HG02884 (cell line): ENCODE results near the gene SLC6A17.

Source experiments
- ATAC-seq: cut with Tn5 transposase; IDR thresholded peaks from one replicate; pipeline ENCODE4 v1.9.1; 2021; ENCODE audit warnings: mild to moderate bottlenecking, moderate library complexity; ENCODE audit not compliant: unreplicated experiment

SLC6A17 gene

DNA sequence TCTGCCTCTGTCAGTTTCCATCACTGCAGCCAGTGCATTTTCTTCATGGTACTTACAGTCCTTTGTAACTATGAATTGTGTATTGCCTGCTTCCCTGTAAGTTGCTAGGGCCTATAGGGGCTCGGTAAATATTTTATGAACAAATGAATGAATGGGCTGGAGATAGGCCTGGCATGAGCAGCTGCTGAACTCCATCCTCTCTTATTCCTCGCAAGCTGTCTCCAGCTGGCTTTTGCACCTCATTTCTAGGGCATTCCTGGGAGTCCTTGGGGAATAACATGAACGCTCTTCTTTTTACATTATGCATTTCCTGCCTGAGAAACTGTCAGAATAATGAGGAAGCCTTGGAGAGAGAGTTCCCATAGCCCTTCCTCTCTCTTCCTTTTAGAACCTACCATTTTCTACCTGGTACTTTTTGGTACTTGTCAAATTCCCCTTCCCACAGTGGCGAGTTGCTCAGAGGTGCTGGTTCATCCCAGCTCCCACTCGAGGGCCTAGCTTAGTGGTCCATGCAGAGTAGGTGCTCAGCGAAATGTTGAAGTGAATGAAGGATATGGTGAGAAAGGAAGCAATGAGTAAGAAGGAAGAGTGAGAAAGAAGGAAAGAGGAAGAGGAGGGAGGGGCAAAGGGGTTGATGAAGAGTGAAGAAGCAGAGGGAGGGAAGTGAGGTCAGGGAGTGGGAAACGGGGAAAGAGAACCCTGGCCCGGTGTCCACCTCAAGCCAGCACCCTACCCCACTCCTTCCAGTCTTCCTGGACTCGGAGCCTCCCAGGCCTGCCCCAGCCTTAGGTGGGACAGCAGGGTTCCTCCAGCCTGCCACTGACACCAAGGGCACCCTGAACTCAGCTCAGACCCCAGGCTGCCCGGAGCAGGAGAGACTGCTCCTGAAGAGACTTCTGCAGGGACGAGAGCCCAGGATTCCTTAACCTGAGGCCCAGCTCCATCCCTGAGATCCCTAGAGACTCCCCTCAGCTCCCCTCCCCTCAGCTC is 89.4 kb downstream of the SLC6A17 start:
- ATAC-seq, result no peak

DNA sequence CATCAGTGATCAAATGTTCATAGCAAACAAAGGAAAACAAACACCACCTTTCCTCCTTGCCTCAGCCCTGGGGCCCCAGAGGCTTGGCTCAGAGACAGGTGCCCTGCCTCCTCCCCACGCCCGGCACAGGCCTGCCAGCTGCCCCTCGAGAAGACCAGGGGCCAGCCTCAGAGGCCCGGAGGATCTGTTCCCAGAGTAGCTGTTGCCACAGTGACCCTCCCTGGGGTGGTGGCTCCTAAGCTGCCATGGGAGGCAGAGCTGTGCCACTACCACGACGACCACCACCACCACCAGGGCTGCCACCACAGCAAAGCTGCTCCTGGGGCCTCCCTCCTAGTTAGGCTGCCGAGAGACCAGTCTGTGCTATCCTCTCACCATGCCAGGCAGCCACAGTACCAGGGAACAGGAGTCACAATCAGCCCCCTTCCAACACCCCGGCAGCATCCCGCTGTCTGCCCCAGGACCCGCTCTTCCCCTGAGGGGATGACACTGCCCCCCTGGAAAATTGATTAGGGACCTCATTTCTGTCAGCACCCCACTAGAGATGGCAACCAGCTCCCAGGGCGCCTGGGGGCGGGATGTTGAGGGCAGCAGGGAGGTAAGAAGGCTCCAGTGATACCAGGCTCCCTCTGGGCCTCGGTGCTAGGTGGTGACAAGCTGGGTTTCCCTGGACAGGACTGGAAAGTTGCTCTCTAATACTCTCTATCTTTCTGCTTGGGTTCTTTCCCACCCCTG is 90.3 kb downstream of the SLC6A17 start:
- ATAC-seq, result no peak

DNA sequence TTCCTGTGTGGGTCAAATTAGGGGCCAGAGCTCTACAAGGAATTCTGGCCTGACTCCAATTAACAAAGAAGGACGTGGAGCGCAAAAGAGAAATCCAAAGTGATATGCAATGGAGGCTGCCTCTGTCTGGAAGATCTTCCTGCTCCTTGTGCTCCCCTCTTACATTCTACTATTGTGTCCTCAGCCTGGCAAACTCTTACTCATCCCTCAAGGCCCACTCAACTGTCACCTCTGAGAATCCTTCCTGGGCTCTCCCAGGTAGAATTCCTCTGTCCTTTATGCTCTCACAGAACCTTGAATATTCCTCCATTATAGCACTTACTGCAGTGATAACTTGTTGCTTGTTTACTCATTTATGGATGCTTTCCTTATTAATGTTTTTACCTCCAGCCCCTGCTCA is 91.2 kb downstream of the SLC6A17 start:
- ATAC-seq, result no peak

DNA sequence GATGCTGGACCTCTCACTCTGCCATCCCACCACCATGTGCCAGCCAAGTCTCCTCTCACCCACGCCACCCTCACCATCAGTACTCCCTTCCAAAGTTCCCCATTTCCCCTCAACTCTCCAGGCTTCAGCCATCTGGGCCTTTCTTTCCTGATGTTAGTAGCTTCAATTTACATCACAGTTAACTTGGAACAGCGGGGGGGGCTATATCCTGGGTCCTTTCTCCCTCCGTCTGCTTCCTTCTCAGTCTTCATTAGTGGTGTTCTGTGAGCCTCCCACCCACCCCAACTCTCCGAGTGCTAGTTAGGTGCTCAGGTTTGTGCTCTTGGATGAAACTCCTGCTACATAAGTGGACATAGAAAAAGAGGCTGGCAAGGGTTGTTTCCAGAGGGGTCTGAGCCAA is 91.8 kb downstream of the SLC6A17 start:
- ATAC-seq, result no peak

- no peak for ATAC-seq
Measured at GRCh38 chr1:110242731-110243130, 92.4 kb downstream of the SLC6A17 start.

DNA sequence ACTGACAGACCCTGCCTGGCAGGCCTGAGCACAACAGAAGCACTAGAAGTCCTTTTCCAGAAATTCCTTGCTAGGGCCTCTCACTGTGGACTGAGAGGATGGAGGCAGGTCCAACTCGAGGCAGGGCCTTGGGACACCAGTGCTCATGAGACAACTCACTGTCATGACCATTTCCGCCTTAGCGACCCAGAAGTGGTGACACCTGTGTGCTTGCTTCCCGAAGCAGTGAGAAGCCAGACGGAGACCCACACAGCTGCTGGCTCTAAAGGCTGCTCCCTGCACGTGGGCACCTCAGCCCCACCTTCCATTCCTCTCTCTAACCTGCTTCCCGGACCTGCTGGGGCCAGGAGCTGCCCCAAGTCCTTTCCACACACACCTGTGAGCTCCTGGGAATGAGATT is 92.9 kb downstream of the SLC6A17 start:
- no peak for ATAC-seq

DNA sequence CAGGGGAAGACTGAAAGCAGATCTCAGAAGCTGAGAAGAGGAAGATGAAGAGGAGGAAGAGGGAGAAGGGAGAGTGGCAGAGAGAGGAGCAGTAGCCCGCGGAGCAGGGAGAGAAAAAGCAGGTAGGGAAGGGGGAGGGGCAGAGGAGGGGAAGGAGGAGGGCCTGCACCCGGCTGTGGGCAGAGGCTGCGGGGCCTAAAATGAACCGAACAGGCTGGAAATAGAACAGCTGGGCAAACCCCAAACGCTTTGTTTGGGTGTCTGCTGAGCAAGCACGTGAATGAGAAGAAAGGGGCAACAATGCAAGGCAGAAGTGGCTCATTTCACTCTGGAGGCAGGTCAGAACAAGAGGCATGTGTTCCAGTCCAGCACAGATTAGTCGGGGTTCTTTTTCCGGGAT is 93.3 kb downstream of the SLC6A17 start:
- ATAC-seq, result peak; percentile 60

GRCh38 chr1:110245876-110246620 is 95.8 kb downstream of the SLC6A17 start:
- no peak for ATAC-seq

DNA sequence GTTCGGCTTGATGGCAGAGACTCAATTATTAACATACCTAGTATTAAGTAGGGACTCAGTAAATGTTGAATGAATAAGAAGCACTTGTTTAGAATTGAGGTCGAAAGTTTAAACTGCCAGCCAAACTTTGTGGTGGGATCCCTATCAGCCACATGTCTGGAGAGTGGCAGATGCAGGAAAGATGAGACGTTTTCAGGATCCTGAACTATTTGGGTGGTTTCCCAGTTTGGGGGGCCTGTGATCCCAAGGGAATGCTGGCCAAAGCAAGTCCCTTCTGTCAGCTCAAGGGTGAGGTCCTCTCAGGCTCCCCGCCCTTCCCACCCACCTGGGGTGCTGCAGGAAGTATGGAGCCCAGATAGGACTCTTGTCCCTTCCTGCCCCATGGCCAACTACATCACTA is 98.5 kb downstream of the SLC6A17 start:
- no peak for ATAC-seq

DNA sequence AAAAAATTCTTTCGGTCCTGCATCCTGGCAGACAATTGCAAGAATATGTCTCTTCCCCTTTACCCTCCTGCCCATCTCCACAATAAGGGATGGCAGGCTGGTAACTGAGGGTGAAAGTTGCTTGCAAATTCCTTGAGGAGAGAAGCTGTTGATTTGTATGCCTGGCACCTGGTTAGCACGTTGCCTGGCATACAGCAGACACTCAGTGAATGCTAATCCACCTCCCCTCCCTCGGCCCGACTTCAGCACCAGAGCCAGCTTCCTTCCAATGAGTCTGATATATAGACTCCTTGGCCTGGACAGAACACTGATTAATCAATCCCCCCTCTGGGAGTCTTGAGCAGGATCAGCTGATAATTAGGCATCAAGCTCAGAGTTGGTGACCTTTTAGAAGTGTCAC is 99.0 kb downstream of the SLC6A17 start:
- no peak for ATAC-seq

DNA sequence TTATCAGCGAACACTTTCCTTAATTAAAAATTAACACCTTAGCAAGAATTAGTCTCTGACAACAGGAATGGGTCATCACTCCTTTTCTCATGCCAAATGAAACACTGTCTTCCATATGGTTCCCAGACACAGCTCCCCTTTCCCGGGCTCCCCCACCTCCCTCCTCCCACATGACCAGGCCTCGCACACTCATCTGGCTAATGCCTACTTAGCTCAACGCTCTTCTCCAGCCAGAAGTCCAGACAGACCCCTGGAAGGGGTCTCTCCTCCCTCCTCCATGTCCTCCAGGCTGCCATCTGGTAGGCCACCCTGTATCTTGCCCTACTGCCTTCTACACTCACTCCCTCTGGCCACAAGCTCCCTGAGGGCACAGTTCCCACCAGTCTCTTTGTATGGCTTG is 99.7 kb downstream of the SLC6A17 start:
- ATAC-seq, result no peak

DNA sequence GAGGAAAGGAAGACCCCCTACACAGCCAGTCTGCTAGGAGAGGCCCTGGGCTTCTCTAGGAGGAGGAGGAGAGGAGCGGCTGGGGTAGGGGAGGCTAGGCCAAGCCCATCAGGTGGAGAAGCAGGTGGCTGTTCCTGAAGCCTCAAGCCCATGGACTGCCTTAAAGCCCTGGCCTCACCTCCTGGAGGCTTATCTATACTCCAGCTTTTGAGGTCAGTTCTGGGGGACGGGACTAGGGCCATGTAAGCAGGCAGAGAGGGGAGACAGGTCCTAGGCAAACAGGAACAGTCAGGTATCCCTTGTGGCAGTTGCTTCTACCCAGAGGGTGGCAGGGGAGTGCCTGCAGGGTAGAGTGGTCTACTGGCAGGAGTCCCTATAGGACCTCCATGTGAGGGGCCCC is 100.5 kb downstream of the SLC6A17 start:
- no peak for ATAC-seq
